RPMI8226 (cell line): Measurements from ENCODE around the gene TRAPPC4.
A peak's percentile ranks its signal among the peaks of the same experiment; 100 is the strongest.
"Not testable (repeated sequence)": the region's sequence is repeated elsewhere in the genome, so short reads cannot be mapped to it uniquely, and the experiment has no call there.

ENCODE experiments used
- DNase-seq: peaks from one replicate; pipeline ENCODE4 v3.0.0-alpha.2; 2015

The TRAPPC4 gene

GRCh38 chr11:119018074-119018938 lies at the start of gene TRAPPC4, which contains the start of gene RPS25:
TSS of gene TRAPPC4 (plus strand) at chr11:119018766. CDS start at chr11:119018796, 30 bp downstream.
TSS of gene RPS25 (minus strand) at chr11:119018343. CDS start at chr11:119018284, 59 bp downstream.
- DNase-seq: peak; percentile 98

- not testable (repeated sequence) for DNase-seq
Measured at GRCh38 chr11:118969508-118969907, 49.1 kb upstream of the TRAPPC4 start.

DNA sequence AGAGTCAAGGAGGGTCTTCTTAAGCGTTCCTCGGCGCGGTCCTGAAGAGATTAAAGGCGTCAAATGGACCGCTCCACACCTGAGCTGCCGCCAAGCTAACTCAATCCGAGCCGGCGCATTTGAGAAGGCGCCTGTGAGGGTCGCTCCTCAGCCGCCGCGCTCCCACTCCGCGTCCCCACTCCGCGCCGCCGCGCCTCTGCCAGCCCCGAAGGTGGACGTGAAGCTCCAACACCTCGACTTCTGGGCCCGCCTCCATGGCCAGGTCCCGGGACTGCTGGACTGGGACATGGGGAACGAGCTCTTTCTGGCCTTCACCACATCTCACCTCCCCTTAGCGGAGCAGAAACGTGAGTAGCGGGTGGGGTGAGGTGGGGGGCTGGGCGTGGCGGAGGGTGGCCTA lies 46.9 kb upstream of the TRAPPC4 start, which contains the start of gene FOXR1:
Gene FOXR1, plus strand, starts transcription at position 116 of the 400 bp plus-strand sequence. Its CDS starts 171 bp downstream, at position 287.
- no peak for DNase-seq

DNA sequence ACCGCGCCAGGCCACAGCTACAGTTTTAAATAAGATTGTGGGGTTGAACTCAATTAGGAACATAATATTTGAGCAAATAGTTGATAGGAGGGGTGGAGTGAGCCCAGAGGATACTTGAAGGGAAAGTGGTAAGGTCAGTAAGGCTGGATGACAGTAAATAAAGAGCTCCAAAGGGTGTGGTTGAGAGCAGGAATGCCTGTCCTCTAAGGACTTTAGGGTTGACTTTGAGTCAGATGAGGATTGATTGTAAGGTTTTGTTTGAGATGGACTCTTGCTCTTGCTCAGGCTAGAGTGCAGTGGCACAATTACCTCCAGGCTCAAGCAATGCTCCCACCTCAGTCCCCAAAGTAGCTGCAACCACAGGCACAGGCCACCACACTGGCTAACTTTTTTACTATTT lies 44.6 kb upstream of the TRAPPC4 start:
- no peak for DNase-seq

DNA sequence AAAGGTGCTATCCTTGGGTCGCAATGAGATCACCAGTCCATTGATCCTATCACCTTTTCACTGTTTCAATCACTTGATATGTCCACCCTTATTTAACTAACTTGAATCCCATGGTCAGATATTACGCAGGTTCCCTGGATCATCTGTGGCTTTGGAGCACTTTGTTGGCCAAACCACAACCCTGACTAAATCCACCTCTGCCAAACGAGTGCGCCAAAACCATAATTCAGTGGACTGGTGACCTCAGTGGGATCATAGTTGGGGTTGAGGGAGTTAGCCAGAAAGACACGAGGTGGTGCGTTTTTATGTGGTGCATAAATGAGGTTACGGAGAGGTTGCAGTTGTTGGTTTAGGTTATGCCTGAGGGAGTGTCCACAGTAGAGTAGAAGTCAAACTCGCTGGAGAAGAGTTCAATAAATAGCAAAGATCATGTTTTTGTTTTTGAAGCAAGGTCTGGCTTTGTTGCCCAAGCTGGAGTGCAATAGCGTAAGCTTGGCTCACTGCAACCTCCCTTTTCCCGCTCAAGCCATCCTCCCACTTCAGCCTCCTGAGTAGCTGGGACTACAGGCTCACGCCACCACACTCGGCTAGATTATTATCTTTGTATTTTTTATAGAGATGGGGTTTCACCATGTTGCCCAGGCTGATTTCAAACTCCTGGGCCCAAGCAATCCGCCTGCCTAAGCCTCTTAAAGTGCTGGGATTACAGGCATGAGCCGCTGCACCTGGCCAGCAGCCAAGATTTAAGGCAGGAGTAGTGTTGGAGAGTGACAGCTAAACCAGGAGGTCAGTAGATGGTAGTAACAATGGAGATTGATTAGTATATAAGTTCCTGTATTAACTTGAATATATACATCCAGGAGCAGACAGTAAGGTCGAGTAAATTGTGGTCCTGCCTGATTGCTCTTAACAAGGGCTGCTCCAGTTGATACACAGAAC lies 42.5 kb upstream of the TRAPPC4 start:
- DNase-seq: no peak

DNA sequence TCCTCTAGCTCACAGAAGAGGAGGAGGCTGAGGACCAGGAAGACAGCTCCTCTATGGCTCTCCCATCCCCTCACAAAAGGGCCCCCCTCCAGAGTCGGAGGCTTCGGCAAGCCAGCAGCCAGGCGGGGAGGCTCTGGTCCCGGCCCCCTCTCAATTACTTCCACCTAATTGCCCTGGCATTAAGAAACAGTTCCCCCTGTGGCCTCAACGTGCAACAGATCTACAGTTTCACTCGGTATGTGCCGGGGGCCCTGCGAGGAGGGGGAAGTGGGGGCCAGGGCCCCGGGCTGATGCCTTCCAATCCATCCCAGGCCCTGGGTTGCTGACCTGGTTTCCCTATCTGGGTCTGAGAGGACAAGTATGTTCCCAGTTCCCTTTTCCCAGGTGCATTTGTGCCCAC lies 39.1 kb upstream of the TRAPPC4 start:
- DNase-seq: peak; percentile 64

GRCh38 chr11:118980191-118980881 lies 38.2 kb upstream of the TRAPPC4 start:
- peak; percentile 85 for DNase-seq

DNA sequence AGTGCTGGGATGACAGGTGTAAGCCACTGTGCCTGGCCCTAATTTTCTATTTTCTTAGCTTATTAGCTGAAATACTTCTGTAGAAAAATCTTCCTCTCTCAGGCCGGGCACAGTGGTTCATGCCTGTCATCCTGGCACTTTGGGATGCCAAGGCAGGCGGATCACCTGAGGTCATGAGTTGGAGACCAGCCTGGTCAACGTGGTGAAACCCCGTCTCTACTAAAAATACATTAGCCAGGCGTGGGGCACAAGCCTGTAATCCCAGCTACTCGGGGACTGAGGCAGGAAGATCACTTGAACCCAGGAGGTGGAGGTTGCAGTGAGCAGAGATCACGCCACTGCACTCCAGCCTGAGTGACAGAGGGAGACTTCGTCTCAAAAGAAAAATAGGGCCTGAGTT lies 34.2 kb upstream of the TRAPPC4 start:
- not testable (repeated sequence) for DNase-seq

DNA sequence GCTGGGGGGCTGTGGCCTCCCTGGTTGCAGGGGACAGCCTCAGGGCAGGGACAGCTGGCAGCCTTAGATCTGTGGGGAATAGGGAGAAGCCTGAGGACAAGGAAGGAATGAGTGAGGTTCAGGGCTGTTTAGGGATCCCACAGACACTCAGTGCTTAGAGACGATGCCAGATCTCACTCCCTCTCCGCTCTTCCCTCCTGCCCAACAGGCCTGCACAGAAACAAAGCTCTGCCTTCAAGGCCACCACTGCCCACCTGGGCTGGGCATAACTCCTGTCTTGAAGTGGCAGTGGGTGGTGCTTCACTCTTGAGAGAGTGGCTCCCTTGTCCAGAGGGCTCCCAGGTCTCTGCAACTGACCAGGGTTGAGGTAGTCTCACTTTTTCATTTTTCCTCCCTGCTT lies 33.7 kb upstream of the TRAPPC4 start:
- no peak for DNase-seq

GRCh38 chr11:118988280-118988679 lies 30.3 kb upstream of the TRAPPC4 start:
- DNase-seq: no peak

DNA sequence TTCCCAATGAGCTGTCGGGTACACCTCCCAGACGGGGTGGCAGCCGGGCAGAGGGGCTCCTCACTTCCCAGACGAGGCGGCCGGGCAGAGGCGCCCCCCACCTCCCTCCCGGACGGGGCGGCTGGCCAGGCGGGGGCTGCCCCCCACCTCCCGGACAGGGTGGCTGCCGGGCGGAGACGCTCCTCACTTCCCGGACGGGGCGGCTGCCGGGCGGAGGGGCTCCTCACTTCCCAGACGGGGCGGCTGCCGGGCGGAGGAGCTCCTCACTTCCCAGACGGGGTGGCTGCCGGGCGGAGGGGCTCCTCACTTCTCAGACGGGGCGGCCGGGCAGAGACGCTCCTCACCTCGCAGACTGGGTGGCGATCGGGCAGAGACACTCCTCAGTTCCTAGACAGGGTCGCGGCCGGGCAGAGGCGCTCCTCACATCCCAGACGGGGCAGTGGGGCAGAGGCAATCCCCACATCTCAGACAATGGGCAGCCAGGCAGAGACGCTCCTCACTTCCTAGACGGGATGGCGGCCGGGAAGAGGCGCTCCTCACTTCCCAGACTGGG lies 27.0 kb upstream of the TRAPPC4 start:
- not testable (repeated sequence) for DNase-seq

GRCh38 chr11:118996926-118997626 lies 21.5 kb upstream of the TRAPPC4 start:
- peak; percentile 30 for DNase-seq

- peak; percentile 98 for DNase-seq
Measured at GRCh38 chr11:118997627-118998387, 20.8 kb upstream of the TRAPPC4 start, which contains the start of gene CENATAC. TSS of gene CENATAC (plus strand) at chr11:118998138. CDS start at chr11:118998198, 60 bp downstream.

DNA sequence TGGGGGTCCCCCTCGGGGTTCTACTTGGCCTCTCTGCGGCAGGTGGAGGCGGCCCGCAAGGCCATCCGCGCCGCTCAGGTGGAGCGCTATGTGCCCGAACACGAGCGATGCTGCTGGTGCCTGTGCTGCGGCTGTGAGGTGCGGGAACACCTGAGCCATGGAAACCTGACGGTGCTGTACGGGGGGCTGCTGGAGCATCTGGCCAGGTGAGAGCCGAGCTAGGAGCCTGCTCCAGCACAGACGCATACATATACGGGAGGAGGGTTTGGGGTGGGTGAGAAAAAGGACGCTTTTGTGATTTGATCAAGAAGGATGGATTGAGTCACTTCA lies 20.2 kb upstream of the TRAPPC4 start:
- DNase-seq: no peak

GRCh38 chr11:118998822-118999221 lies 19.7 kb upstream of the TRAPPC4 start:
- no peak for DNase-seq

DNA sequence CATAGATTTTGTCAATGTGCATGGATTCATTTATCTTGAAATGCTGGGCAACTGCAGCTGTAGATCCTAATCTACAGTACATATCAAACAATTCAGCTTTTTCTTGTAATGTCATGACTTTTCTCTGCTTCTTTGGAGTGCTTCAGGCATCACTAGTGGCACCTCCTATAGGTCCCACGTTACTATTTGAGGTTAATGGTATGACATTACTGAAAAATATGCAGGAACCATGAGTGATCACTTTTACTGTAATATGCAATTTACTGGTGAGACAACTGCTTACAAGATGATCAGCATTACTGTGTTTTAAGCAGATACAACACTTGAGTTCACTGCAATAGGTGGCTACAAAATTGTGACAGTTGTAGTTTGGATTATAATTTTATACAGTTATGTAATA lies 17.7 kb upstream of the TRAPPC4 start:
- no peak for DNase-seq

DNA sequence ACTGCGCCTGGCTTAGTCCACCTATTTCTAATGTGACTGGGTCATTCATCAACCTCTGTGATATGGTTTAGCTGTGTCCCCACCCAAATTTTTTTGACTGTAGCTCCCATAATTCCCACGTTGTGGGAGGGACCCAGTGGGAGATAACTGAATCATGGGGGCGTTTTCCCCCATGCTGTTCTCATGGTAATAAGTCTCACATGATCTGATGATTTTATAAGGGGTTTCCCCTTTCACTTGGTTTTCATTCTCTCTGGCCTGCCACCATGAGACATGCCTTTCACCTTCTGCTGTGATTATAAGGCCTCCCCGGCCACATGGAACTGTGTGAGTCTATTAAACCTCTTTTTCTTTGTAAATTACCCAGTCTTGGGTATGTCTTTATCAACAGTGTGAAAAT lies 11.9 kb upstream of the TRAPPC4 start:
- DNase-seq: no peak

DNA sequence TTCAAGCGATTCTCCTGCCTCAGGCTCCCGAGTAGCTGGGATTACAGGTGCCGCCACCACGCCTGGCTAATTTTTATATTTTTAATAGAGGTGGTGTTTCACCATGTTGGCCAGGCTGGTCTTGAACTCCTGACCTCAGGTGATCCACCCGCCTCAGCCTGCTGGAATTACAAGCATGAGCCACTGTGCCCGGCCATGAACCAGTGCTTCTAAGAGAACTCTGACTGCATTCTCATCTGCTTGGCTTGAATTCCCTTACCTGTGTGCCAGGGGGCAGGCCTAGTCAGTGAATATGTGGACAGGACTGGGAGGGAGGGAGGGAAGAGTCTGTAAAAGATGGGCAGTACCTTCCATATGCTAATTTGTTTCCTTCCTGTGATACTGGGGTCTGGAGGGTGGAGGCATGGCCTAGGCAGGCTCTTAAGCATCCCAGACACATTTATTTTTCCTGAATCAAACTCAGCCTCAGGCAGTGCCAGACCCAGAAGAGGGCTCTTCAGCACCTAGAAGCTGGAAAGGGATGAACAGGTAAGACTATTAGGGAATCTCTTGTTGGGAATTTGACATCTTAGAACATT lies 7.0 kb upstream of the TRAPPC4 start:
- no peak for DNase-seq

GRCh38 chr11:119012629-119013170 lies 5.9 kb upstream of the TRAPPC4 start:
- no peak for DNase-seq

GRCh38 chr11:119014209-119014924 lies 4.2 kb upstream of the TRAPPC4 start:
- no peak for DNase-seq
